SK-N-MC (cell line): Measurements from ENCODE around the gene KLHL35.

Source experiments
- DNase-seq: peaks from one replicate; pipeline ENCODE4 v3.0.0-alpha.2; 2011; ENCODE audit warnings: low read depth, low spot score
- H3K27ac ChIP-seq: fragments of 200-600 bp; sonication (generic); 2 replicates; pipeline ENCODE4 v1.5.1; 2016; ENCODE audit warnings: mixed run types
- H3K36me3 ChIP-seq: fragments of 200-600 bp; sonication (generic); 2 replicates; pipeline ENCODE4 v1.6.1; 2017; ENCODE audit warnings: antibody characterized with exemption, low read length, mixed read lengths; ENCODE audit not compliant: insufficient read depth
- H3K4me3 ChIP-seq: fragments of 200-600 bp; sonication (generic); 2 replicates; pipeline ENCODE4 v1.5.1; 2016
- H3K9ac ChIP-seq: fragments of 200-600 bp; sonication (generic); 2 replicates; pipeline ENCODE4 v1.8.0; 2017; ENCODE audit warnings: mixed run types, mixed read lengths; ENCODE audit not compliant: insufficient read length
- H3K9me3 ChIP-seq: fragments of 200-600 bp; sonication (generic); 2 replicates; pipeline ENCODE4 v1.6.1; 2017; ENCODE audit warnings: low read depth, mild to moderate bottlenecking, antibody characterized with exemption, low read length, moderate library complexity, mixed read lengths
- EZH2 ChIP-seq: fragments of 200-600 bp; sonication (generic); IDR thresholded peaks from one replicate; pipeline ENCODE4 v1.6.1; 2017; ENCODE audit warnings: antibody characterized with exemption
- FOXP2 ChIP-seq: optimal IDR thresholded peaks from 2 replicates; pipeline ENCODE3; 2011; ENCODE audit warnings: mild to moderate bottlenecking, moderate library complexity; ENCODE audit not compliant: insufficient read depth; ENCODE audit errors: extremely low read length, control extremely low read depth
- POLR2AphosphoS5 ChIP-seq: IDR thresholded peaks from 2 replicates; pipeline ENCODE4 v1.6.1; 2012; ENCODE audit warnings: mild to moderate bottlenecking, low read depth, low read length, borderline replicate concordance

Gene KLHL35

DNA sequence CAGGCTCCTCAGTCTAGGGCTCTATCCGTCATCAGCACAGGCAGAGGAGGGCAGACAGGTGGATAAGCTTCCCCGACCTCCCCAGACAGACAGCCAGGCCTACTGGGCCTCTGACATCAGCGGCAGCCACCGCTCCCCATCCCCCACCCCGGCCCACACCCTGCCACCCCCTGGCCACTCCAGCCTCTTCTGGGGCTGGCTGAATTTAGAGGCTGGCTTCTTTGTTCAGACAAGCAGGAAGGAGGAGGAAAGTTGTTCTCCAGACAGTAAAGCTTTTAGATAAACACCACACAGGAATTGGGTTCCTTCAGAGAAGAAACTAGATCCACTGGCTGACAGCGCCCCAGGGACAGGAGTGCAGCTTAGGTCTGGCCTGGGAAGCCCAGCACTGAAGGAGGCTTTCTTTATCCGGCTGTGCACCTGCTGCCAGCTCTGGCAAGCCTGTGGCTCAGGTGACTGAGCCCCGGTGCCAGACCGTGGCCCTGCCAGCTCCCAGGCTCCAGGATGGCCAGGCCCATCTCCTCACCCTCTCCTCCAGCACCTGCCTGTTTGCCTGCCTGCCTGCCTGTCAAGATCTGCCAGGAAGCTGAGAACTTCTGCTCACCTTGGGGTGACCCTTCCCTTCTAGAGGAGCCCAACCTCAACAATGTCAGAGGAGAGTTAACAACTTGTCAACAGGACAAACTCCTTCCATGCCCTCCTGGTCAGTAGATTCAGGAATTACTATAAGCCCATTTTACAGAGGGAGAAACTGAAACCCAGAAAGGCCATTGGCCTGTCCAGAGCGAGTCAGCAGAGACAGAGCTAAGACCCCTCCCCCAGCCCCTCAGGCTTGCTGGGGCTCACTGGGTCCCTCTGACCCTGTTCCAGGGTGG is 44.0 kb upstream of the KLHL35 start:
- no peak for DNase-seq
- Histone ChIP-seq H3K4me3 (no peak overlapping the region), H3K27ac (no peak overlapping the region), H3K36me3 (no peaks in the 10 kb centered on the region), H3K9ac (no peak overlapping the region), H3K9me3 (no peaks in the 10 kb centered on the region)
- TF ChIP-seq EZH2 (no peak), POLR2AphosphoS5 (no peak), FOXP2 (no peak)

DNA sequence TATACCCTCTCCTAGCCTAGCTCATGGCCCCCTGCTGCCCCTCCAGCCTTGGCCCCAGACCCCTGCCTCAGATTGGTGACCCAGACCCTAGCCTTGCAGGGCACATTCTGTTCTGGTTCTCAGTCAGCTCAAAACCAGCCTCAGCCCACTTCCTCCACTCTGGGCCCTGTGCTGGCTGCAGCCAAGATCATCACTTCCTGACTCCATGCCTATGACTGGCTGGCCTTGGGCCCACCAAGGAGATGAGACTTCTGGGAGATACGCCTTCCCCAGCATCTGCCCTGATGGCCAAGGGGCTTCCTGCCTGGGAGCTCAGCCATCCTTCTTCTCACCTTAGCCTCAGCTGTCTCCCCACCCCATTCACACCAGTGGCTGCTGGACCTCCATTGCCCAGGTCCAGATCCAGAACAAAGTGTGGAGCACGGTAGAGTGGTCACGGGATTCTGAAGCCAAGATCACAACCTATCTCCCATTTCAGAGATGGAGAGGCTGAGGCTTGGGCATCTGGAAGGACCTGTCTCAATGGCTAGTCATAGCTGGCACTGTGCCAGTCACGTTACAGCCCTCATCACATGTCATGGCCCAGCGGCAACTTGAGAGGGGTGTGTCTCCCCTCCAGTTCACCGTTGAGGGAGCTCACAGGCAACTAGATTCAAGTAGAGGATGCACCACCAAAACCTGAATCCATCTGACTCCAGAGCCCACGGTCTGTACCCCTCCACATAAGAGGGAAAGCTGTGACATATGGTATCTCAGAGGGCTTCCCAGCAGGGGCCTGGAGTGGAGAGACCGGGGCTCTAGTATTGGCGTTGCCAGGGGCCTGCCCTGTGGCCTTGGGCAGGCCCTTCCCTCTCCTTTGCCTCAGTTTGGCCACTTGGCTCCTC is 43.0 kb upstream of the KLHL35 start:
- no peak for DNase-seq
- TF ChIP-seq POLR2AphosphoS5 (no peak), FOXP2 (no peak), EZH2 (no peak)

DNA sequence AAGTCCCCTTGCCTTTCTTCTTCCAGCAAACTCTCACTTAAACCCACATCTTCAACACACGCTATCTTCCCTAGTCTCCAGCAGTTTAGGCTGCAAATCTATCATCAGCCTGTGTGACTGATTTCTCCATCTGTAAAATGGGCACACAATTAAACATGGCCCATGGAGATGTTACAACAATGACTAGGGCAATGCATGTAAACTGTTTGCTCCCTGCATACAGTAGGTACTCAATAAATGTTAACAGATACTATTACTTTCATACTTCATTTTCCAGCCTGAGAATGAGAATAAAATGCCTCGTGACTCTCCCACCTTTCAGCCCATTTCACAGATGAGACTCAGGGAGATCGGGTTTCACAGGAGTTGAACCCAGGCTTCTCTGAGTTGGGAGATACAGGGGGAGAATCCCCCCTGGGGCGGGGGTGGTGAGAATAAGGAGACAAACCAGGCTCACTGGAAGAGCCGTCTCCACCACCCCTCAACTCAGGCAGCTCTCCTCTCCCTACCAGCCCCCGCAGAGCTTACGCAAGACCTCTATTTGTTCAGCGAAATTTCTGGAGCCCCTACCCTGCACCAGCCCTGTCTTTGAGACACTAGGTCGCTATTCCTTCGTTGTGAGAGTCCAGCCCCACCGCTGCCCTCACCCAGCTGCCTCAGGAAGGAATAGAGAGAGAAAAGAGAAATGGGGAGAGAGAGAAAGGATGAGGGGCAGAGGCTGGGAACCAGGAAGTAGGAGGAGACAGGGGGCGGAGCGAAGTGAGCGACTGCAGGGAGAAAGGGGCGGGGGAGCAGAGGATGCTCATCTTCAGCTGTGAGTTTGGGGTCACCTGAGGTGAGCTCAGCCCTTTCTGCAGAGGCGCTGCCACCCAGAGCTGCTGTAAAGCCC is 42.1 kb upstream of the KLHL35 start:
- peak overlapping the region; percentile 65; the same call in 1 of the 2 replicates for H3K27ac ChIP-seq
- peak overlapping the region; percentile 39 for H3K9ac ChIP-seq
- H3K4me3 ChIP-seq, result peak overlapping the region; percentile 75
- no peaks in the 10 kb centered on the region for H3K36me3 ChIP-seq
- no peak for DNase-seq
- TF ChIP-seq FOXP2 (no peak), POLR2AphosphoS5 (peak; percentile 39; the same call in 1 of the 2 replicates), EZH2 (no peak)
- H3K9me3 ChIP-seq, result no peaks in the 10 kb centered on the region

More for the DNA sequence above, 43.0 kb upstream of the KLHL35 start:
- Histone ChIP-seq H3K27ac (no peak overlapping the region), H3K9me3 (no peaks in the 10 kb centered on the region), H3K36me3 (no peaks in the 10 kb centered on the region), H3K4me3 (peak overlapping the region; percentile 75), H3K9ac (no peak overlapping the region)

DNA sequence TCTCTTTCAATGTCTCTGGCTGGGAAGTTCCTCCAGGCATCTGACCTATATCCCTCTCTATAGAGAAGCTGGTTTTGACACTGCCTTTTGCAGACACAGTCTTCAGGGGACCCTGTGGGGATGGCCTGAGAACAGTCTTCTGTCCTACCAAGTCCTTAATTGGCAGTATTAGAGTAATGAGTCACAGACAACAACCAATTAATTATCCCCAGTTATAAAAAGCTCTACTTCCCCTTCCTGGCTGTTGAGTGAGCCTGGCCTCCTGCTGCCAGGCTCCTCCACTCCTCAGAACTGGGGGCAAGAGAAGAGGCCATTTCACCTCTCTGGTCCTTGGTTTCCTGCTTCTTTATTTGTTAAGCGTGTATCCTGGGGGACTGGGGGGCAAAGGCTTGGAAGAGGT is 41.2 kb upstream of the KLHL35 start:
- TF ChIP-seq FOXP2 (no peak), EZH2 (no peak), POLR2AphosphoS5 (no peak)
- DNase-seq, result no peak
- Histone ChIP-seq H3K36me3 (no peaks in the 10 kb centered on the region), H3K4me3 (no peak overlapping the region), H3K27ac (no peak overlapping the region), H3K9ac (no peak overlapping the region), H3K9me3 (no peaks in the 10 kb centered on the region)

DNA sequence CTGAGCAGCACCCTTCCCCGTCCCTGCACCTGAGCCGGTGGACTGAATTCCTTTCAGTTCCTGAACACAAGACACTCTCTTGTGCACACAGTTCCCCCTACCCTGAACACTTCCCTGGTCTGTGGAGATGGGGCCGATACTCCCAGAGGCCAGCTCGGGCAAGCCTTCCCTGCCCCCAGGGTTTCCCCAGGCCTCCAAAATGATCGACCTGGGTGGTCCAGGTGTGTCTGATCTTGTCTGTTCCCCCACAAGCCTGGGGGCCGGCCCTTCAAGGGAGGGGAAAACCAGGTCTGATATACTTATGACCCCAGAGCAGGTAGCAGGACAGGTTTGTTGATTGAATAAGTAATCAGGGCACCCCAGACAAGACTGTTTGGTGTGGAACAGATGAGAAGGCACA is 40.7 kb upstream of the KLHL35 start:
- H3K27ac ChIP-seq, result no peak overlapping the region
- TF ChIP-seq FOXP2, result no peak
- TF ChIP-seq EZH2, result no peak
- no peak overlapping the region for H3K4me3 ChIP-seq
- H3K9ac ChIP-seq, result no peak overlapping the region
- no peak for DNase-seq
- no peaks in the 10 kb centered on the region for H3K36me3 ChIP-seq
- no peaks in the 10 kb centered on the region for H3K9me3 ChIP-seq

DNA sequence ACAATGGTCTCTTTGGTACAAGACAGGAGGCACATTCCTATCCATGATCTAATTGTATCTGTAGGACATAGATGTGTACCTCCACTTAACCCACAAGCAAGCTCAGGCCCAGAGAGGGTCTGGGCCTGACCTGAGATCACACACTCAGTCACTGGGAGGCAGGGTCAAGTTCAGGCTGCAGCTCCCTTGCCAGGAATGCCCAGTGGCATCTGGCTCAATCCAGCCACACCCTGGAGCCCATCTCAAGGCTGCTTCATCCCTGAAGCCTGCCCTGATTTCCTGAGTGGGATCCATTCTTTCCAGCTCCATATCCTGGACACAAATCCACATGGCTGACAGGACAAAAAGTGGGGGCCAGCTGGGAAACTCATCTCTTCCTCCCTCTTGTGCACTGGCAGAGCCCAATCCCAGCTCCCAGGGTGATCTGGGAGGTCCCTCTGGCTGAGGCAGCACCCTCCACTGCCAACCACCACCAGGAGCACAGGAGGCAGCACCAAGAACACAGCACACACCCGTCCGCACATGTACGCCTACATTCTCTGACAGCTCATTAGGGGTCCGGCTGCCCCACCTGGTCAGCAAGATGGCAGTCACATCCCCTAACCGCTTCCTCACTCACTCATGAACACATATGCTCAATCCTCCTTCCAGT is 39.2 kb upstream of the KLHL35 start:
- no peak overlapping the region for H3K4me3 ChIP-seq
- no peaks in the 10 kb centered on the region for H3K36me3 ChIP-seq
- no peaks in the 10 kb centered on the region for H3K9me3 ChIP-seq
- H3K9ac ChIP-seq, result no peak overlapping the region
- no peak overlapping the region for H3K27ac ChIP-seq
- no peak for DNase-seq
- TF ChIP-seq EZH2, result no peak
- no peak for TF ChIP-seq FOXP2
- no peak for TF ChIP-seq POLR2AphosphoS5

DNA sequence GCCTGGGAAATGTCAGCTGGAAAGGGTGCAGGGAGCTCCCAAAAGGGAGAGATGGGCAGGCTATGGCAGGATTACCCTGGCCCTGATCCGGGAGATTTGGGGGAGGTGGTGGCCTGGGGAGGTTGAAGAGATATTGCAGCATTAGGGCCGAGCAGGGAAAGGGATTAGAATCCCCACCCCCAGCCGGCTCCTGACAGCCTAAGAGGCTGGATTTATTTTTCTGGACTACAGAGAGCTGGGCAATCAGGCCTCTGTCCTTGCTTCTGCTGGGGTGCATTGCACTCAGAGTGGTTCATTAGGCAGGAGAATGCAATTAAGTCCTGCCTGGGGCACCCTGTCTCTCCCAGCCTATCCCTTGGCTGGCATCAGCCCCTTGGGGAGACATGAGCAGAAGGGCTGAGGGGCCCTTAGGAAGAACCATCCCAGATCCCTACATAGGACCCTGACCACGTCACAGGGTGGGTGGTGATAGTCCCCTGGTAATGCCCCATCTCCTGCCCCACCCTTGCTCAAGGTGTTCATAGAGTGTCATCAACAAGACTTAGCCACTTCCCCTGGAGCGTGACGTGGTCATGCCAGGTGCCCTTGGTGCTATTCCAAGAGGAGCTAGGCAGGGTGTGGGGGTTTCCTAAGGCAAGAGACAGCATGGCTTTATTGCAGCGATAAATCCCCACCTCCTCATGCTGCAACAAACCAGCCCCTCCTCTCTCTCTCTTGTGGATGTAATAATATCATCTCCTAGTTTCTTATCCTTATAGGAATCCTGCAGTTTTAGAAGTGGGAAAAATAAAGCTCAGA is 38.4 kb upstream of the KLHL35 start:
- Histone ChIP-seq H3K9me3 (no peaks in the 10 kb centered on the region), H3K4me3 (no peak overlapping the region), H3K9ac (no peak overlapping the region), H3K36me3 (no peaks in the 10 kb centered on the region), H3K27ac (no peak overlapping the region)
- DNase-seq, result no peak
- TF ChIP-seq EZH2 (no peak), FOXP2 (no peak), POLR2AphosphoS5 (no peak)
